Activated T-helper 17 cell treated with anti-CD3 and anti-CD28 coated beads, Interleukin-2, amount 50 U/mL, for 72 hours (primary cell): ENCODE data around the gene FBXO42. TPM values are rescaled to one million over a fixed set of nuclear protein-coding genes. Genes with fewer than 3 reads are reported as not detected.

ENCODE experiments used
- ATAC-seq: fragments of 150-1000 bp; cut with Tn5 transposase; replicated peaks from 2 replicates; pipeline ENCODE4 v1.10.0; 2021; ENCODE audit warnings: mild to moderate bottlenecking, moderate library complexity
- H3K27ac Mint-ChIP-seq: one replicate; pipeline ENCODE4 v1.8.0; 2022; ENCODE audit warnings: mixed read lengths
- H3K27me3 Mint-ChIP-seq: one replicate; pipeline ENCODE4 v1.8.0; 2022; ENCODE audit warnings: mixed read lengths
- H3K36me3 Mint-ChIP-seq: one replicate; pipeline ENCODE4 v1.8.0; 2022; ENCODE audit warnings: low read depth, mild to moderate bottlenecking, mixed read lengths
- H3K4me1 Mint-ChIP-seq: one replicate; pipeline ENCODE4 v1.8.0; 2022; ENCODE audit warnings: mixed read lengths
- H3K4me3 Mint-ChIP-seq: one replicate; pipeline ENCODE4 v1.8.0; 2022; ENCODE audit warnings: mild to moderate bottlenecking, mixed read lengths
- H3K9me3 Mint-ChIP-seq: one replicate; pipeline ENCODE4 v1.8.0; 2022; ENCODE audit warnings: mixed read lengths
- total RNA-seq, 2 donors: library from RNA; stranded (reverse); gene quantifications; one replicate each; pipeline ENCODE4 v1.2.3, GENCODE V29; 2022

Gene FBXO42
- total RNA-seq, 2 donors from 2014 or later: 19.7 to 27.3 TPM

DNA sequence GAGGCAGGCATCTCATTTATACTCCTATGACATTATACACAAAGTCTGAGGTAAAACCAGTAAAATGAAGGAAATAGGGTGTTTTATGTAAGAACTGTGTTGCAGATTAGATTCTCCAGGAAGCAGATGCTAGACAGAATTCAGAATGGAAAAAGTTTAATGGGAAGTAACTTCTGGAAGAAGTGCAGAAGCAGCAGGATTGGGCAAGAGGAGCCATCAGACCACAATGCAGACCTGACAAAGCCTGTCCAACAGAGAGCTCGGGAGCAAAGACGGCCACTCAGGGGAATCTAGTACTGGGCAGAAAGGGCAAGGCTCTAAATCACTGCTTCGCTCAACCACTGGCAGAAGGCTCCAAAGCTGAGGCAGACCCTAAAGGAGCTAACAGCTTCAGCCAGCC is 33.7 kb downstream of the FBXO42 start:
- no peaks in the 10 kb centered on the region for H3K9me3 Mint-ChIP-seq
- no peak overlapping the region for H3K27ac Mint-ChIP-seq
- no peak for ATAC-seq
- no peaks in the 10 kb centered on the region for H3K27me3 Mint-ChIP-seq
- H3K36me3 Mint-ChIP-seq: peaks cover 46% of the 10 kb centered on the region
- no peak overlapping the region for H3K4me3 Mint-ChIP-seq
- peaks cover 13% of the 10 kb centered on the region for H3K4me1 Mint-ChIP-seq

DNA sequence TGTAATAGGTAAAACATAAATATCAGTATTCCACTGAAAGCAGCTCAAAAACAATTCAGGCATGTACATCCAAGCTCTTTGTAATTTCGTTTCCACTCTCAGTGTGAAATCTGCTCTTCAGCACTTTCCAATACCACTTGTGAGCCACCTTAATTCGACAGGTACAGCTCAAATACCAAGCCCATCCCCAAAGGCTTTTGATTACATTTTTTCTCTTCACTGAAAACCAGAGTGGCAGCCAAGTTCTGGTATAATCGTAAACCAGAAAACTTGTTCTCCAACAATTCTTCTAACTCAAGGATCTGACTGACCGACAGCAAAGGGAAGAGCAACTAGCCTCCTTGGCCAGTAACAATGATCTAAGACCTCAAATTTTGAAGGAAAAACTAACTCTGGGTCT is 36.8 kb downstream of the FBXO42 start:
- Mint-ChIP-seq H3K9me3 (no peaks in the 10 kb centered on the region), H3K27me3 (no peaks in the 10 kb centered on the region), H3K4me3 (no peak overlapping the region), H3K4me1 (peaks cover 13% of the 10 kb centered on the region), H3K36me3 (peaks cover 73% of the 10 kb centered on the region), H3K27ac (peak overlapping the region; percentile 52)
- ATAC-seq: no peak

DNA sequence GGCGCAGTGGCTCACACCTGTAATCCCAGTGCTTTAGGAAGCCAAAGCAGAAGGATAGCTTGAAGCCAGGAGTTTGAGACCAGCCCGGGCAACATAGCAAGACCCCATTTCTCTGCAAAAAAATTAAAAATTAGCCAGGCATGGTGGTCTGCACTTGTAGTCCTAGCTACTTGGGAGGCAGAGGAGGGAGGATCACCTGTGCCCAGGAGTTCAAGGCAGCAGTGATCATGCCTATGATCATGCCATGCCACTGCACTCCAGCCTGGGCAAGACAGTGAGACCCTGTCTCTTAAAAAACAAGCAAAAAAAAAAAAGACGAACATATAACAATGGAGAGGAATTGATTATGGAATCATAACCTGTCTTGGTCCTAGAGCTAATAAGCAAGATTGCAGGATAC is 45.1 kb downstream of the FBXO42 start:
- Mint-ChIP-seq H3K4me3 (no peak overlapping the region), H3K4me1 (no peaks in the 10 kb centered on the region), H3K9me3 (no peaks in the 10 kb centered on the region), H3K36me3 (peaks cover 93% of the 10 kb centered on the region), H3K27me3 (no peaks in the 10 kb centered on the region), H3K27ac (no peak overlapping the region)
- no peak for ATAC-seq

DNA sequence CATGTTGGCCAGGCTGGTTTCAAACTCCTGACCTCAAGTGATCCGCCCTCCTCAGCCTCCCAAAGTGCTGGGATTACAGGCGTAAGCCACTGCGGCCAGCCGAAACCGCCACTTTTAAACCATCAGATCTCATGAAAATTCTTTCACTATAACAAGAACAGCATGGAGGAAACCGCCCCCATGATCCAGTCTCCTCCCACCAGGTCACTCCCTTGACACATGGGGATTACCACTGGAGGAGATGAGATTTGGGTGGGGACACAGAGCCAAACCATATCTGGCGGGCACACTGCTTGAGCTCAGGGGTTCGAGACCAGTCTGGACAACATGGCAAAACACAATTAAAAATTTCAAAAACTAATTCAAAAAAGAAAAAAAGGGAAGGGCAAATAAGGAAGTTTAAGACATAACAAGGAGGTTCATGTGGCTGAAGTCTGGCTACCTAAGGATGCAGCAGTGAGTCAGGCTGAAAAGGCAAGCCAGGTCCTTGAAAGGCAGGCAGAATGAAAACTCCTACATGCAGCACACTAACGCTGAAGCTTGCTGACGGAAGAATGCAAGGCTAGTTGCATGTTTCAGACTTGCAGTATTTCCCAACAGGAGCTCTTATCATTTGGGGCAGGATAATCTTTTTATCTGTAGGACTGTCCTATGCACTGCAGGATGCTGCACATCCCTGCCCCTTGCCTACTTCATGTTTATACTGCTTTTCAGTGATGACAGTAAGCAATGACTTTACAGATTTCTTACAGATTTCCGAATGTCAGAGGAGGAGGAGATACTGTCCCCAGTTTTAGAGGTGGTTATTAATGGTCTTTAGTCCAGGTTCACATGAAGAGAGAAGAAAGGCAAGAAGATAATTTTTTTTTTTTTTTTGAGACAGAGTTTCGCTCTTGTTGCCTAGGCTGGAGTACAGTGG is 49.3 kb downstream of the FBXO42 start:
- no peaks in the 10 kb centered on the region for H3K4me1 Mint-ChIP-seq
- no peaks in the 10 kb centered on the region for H3K9me3 Mint-ChIP-seq
- H3K27ac Mint-ChIP-seq: peak overlapping the region; percentile 33
- H3K4me3 Mint-ChIP-seq: no peak overlapping the region
- H3K27me3 Mint-ChIP-seq: no peaks in the 10 kb centered on the region
- peaks cover 92% of the 10 kb centered on the region for H3K36me3 Mint-ChIP-seq
- no peak for ATAC-seq

DNA sequence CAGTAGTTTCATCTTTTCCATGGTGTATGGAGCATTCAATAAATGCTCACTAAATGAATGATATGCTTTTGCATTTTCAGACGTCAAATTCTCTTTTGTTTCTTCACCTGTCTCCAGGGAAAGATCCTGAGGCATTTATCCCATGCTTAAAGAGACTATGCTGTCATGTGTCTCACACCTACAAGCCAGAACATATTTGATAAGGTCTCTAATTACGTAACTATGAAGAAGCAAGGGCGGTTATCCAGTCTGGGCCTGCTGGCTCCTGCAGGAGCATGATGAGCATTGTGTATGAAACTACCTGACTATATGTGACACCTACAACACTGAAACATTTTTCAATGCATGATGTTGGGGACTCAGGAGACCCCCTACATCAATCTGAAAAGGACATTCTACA is 51.8 kb downstream of the FBXO42 start:
- H3K27ac Mint-ChIP-seq: no peak overlapping the region
- H3K4me3 Mint-ChIP-seq: no peak overlapping the region
- peaks cover 88% of the 10 kb centered on the region for H3K36me3 Mint-ChIP-seq
- H3K27me3 Mint-ChIP-seq: no peaks in the 10 kb centered on the region
- no peaks in the 10 kb centered on the region for H3K9me3 Mint-ChIP-seq
- no peak for ATAC-seq
- no peaks in the 10 kb centered on the region for H3K4me1 Mint-ChIP-seq

DNA sequence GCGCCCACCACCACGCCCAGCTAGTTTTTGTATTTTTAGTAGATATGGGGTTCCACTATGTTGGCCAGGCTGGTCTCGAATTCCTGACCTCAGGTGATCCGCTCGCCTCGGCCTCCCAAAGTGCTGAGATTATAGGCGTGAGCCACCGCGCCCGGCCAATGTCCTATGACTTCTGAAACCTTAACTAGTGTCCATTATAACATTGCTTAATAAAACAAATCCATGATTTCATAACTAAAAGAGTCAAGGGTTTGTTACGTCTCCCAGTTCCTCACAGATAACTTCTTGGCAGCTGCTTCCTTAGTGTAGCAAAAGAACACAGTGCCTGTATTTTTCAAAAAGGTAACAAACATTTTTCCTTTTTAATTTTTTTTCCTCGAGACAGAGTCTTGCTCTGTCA is 53.6 kb downstream of the FBXO42 start:
- Mint-ChIP-seq H3K27ac (no peak overlapping the region), H3K4me3 (no peak overlapping the region), H3K9me3 (no peaks in the 10 kb centered on the region)

DNA sequence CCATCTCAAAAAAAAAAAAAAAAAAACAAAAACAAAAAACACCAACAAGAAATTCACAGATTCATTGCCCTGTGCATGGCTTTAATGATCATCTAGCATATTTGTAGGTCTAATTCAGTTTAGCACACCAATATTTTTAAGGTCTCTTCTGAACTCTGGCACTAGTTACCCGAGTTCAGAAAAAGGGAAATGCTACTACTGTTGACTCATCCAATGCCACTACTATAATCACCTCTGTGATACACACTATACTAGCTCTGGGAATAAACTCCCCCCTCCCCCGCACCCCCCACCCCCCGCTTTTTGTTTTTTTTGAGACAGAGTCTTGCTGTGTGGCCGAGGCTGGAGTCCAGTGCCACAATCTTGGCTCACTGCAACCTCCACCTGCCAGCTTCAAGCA is 55.6 kb downstream of the FBXO42 start:
- Mint-ChIP-seq H3K27me3 (no peaks in the 10 kb centered on the region), H3K36me3 (peaks cover 80% of the 10 kb centered on the region), H3K9me3 (no peaks in the 10 kb centered on the region), H3K27ac (no peak overlapping the region), H3K4me1 (peaks cover 4% of the 10 kb centered on the region), H3K4me3 (no peak overlapping the region)
- ATAC-seq: no peak

More for the DNA sequence above, 53.6 kb downstream of the FBXO42 start:
- Mint-ChIP-seq H3K36me3 (peaks cover 89% of the 10 kb centered on the region), H3K27me3 (no peaks in the 10 kb centered on the region), H3K4me1 (peaks cover 4% of the 10 kb centered on the region)
- ATAC-seq: no peak

DNA sequence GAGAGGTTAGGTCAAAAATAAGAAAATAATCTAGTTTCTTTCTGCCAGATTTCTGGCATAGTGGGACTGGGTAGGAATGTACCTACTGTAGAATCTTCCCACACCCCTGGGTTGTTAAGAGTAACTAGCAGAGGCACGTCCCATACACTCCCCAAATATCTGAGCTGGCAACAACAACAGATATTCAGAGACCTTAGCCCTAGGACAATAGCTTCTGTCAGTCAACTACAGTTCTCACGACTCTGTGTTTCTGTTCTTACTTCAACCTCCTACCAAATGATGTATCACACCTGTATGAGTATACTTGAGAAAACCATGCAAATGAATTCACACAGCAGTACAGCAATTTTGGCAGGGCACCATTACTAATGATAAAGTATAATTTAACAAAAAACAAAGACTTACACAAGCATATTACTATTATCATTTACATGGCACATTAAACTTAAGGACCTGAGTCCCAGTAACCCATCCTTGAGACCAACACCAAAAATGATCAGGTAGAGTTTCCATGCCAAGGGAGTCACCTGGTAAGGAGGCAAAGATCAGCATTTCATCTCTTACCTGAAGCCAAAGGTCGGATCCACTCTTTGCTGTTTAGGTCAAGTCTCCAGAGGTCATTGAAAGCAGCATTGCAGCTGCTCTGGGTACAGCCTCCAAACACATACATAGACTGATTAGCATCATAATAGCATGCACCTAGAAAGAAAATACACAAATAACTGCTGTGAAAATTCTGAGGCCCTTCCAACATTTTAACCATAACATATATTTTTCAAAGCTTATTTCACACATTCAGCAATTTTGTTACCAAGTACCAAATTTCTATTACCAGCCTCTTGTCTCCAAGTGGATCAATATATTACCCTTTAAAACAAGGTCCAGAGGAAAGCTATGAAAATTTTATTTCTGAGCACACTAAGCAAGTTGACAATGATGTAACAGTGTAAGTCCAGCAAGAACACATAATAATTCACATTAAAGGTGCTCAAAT is 57.8 kb downstream of the FBXO42 start:
- Mint-ChIP-seq H3K4me3 (no peak overlapping the region), H3K27ac (peak overlapping the region; percentile 74), H3K9me3 (no peaks in the 10 kb centered on the region), H3K4me1 (peaks cover 10% of the 10 kb centered on the region), H3K36me3 (peaks cover 77% of the 10 kb centered on the region), H3K27me3 (no peaks in the 10 kb centered on the region)
- ATAC-seq: no peak

DNA sequence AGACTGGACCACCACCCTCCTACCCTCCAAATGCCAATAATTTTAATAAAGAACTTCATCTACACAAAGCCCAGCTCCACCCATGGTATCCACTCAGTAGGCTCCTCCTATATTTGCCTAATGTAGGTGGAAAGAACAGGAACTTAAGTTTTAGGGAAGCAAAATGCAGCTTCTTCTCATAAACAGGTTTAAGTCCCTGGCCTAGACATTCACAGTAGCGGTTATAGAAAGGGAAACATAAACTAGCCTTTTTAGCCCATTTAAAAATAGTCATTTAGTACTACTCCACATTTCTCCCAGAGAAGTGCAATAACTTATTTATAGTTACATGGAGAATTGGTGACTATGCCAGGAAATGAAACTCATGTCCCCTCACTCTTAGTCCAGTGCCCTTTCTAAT is 58.7 kb downstream of the FBXO42 start:
- Mint-ChIP-seq H3K27me3 (no peaks in the 10 kb centered on the region), H3K36me3 (peaks cover 77% of the 10 kb centered on the region), H3K4me1 (peaks cover 13% of the 10 kb centered on the region), H3K9me3 (no peaks in the 10 kb centered on the region), H3K27ac (no peak overlapping the region), H3K4me3 (no peak overlapping the region)
- ATAC-seq: no peak

DNA sequence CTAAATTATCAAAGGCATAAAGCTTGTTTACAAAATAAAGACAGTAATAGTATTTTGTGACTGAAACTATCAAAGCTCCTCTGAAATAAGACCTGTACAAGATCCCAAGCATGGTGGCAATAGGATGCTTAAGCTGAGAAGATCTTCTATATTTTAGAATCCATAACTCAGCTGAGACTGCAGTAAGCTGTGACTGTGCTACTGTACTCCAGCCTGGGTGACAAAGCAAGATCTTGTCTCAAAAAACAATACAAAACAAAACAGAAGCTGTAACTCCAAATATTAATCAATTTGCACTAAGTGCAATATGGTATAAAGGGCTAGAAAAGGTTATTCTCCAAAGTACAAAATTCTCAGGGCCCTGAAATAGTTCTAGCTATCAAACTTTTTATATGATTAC is 59.5 kb downstream of the FBXO42 start:
- H3K4me3 Mint-ChIP-seq: no peak overlapping the region
- H3K27ac Mint-ChIP-seq: no peak overlapping the region
- H3K9me3 Mint-ChIP-seq: no peaks in the 10 kb centered on the region
- peaks cover 83% of the 10 kb centered on the region for H3K36me3 Mint-ChIP-seq
- no peaks in the 10 kb centered on the region for H3K27me3 Mint-ChIP-seq
- peaks cover 13% of the 10 kb centered on the region for H3K4me1 Mint-ChIP-seq
- ATAC-seq: no peak

DNA sequence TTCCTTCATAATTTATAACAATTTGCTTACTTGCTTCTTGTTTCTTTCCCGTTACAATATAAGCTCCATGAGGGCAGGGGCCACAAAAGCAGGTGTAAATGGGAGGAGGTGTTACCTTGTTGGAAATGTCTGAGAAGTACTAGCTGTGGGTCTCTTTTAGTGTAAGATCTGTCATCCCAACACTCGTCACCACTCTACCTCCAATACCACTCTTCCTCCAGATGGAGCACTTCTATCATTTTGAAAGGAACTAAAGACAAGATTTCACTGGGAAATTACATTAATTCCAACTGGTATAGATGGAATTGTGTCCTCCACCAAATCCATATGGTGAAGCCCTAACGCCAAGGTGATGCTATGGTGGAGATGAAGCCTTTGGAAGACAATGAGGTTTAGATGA is 62.3 kb downstream of the FBXO42 start:
- Mint-ChIP-seq H3K4me3 (no peak overlapping the region), H3K36me3 (peaks cover 60% of the 10 kb centered on the region), H3K27ac (peak overlapping the region; percentile 39), H3K27me3 (no peaks in the 10 kb centered on the region), H3K4me1 (peaks cover 13% of the 10 kb centered on the region), H3K9me3 (no peaks in the 10 kb centered on the region)
- no peak for ATAC-seq

DNA sequence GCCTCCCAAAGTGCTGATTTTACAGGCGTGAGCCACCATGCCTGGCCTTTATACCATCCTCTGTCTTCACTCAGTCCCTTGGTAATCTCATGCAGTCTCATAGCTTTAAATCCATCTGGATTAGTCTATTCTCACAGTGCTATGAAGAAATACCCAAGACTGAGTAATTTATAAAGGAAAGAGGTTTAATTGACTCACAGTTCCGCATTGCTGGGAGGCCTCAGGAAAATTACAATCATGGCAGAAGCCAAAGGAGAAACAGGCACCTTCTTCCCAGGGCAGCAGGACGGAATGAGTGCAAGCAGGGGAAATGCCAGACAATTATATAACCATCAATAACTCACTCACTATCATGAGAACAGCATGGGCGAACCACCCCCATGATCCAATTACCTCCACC is 66.2 kb downstream of the FBXO42 start:
- Mint-ChIP-seq H3K27ac (no peak overlapping the region), H3K4me3 (no peak overlapping the region), H3K36me3 (peaks cover 52% of the 10 kb centered on the region), H3K9me3 (no peaks in the 10 kb centered on the region), H3K27me3 (no peaks in the 10 kb centered on the region), H3K4me1 (peaks cover 14% of the 10 kb centered on the region)
- no peak for ATAC-seq

DNA sequence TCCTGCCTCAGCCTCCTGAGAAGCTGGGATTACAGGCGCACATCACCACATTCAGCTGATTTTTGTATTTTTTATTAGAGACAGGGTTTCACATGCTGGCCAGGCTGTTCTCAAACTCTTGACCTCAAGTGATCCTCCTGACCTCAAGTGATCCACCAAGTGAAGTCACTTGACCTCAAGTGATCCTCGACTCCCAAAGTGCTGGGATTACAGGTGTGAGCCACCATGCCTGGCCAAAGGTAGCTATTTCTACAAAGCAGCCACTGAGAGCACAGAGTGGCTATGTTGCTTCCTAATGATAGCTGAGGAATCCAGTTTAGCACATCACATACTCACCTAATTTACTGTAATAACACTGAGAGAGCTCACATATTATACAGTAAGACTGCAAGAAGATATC is 70.5 kb downstream of the FBXO42 start:
- Mint-ChIP-seq H3K27ac (no peak overlapping the region), H3K27me3 (no peaks in the 10 kb centered on the region), H3K4me3 (no peak overlapping the region), H3K4me1 (peaks cover 8% of the 10 kb centered on the region), H3K36me3 (peaks cover 39% of the 10 kb centered on the region), H3K9me3 (no peaks in the 10 kb centered on the region)
- no peak for ATAC-seq

DNA sequence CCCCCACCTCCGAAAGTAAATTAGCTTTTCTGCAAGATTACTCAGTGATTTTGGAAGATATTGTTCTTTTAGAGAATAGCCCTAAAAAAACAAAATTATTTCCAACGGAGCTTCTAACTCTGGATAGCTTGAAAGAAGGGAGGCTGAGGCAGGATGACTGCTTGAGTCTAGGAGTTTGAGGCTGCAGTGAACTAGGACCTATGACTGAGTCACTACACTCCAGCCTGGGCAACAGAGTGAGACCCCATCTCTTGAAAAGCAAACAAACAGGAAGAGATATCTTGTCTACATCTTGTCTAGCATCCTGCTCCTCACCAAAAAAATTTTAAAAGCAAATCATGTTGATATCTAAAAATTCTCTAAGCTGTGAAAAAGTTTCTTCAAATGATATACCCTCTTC is 73.1 kb downstream of the FBXO42 start:
- Mint-ChIP-seq H3K27ac (no peak overlapping the region), H3K4me1 (peaks cover 6% of the 10 kb centered on the region), H3K4me3 (no peak overlapping the region), H3K9me3 (no peaks in the 10 kb centered on the region), H3K27me3 (no peaks in the 10 kb centered on the region), H3K36me3 (peaks cover 48% of the 10 kb centered on the region)
- ATAC-seq: no peak
